Stomach (tissue), 4 donors: ENCODE measurements around the gene SYCP2.

Source experiments
- CTCF ChIP-seq, 7 experiments: fragments of 450-650 bp in 4 of 7; fragments of 200-600 bp in 3 of 7; sonication (generic) in 3 of 7; IDR thresholded peaks; one replicate each; pipeline ENCODE4 v1.5.1; 2016 to 2019; ENCODE audit warnings: antibody characterized with exemption in 7 of 7, control low read depth in 2 of 7, mild to moderate bottlenecking in 1 of 7
- EP300 ChIP-seq: sonication (generic); formaldehyde crosslinking; IDR thresholded peaks from one replicate; pipeline ENCODE4 v1.6.1; 2017; ENCODE audit warnings: antibody characterized with exemption
- POLR2A ChIP-seq, 4 donors: fragments of 450-650 bp; IDR thresholded peaks; one replicate each; pipeline ENCODE4 v1.6.1; 2016; ENCODE audit warnings: antibody characterized with exemption in 4 of 4, control low read depth in 2 of 4, mild to moderate bottlenecking in 1 of 4, moderate library complexity in 1 of 4

GRCh38 chr20:59966428-59966827, 33.0 kb upstream of the SYCP2 start:
- TF ChIP-seq EP300: no peak
- TF ChIP-seq CTCF (IDR thresholded peaks at IDR 0.05): no peak
- TF ChIP-seq POLR2A (IDR thresholded peaks at IDR 0.05): no peak
